ENCODE measurements around the gene SREBF2.

DNA sequence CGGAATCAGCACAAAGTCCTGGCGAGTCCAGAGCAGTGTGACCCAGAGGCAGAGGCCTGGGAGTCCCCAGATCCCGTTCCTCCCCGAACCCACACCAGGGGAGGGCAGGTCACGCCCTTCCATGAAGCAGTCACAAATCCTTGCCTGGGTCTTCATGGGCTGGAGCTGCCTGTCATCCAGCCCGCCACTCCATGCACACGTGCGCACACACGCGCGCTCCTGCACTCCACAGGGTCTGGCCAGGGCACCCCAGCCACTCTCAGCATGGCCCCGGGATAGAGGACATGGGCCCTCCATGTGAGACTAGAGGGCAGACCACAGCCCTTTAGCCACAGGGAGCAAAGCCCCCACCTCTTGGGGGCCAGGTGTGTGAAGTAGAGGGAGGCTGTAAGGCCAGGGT, 99.4 kb downstream of the SREBF2 start:
- no peak for TF ChIP-seq POLR2AphosphoS5 (IDR thresholded peaks at IDR 0.05; ENCODE audit: low read depth, low read length)
- no peak for TF ChIP-seq POLR2A (IDR thresholded peaks at IDR 0.05; ENCODE audit: low read depth, low read length)
- TF ChIP-seq TAF1 (IDR thresholded peaks at IDR 0.05; ENCODE audit: borderline replicate concordance, low read depth, low read length) = no peak

Measured in GM12892 (cell line).